HEK293T (cell line): Measurements from ENCODE around the gene CFD.

Experiments used
- BHLHE40 ChIP-seq: fragments of 450-650 bp; IDR thresholded peaks from 2 replicates; pipeline ENCODE4 v1.6.1; 2016; ENCODE audit warnings: mild to moderate bottlenecking, moderate library complexity, borderline replicate concordance
- CTBP1 ChIP-seq: fragments of 450-650 bp; IDR thresholded peaks from 2 replicates; pipeline ENCODE4 v1.6.1; 2016; ENCODE audit warnings: borderline replicate concordance
- ELF4 ChIP-seq: fragments of 450-650 bp; IDR thresholded peaks from 2 replicates; pipeline ENCODE4 v1.6.1; 2017; ENCODE audit warnings: antibody characterized with exemption
- FOXA1 ChIP-seq: fragments of 450-650 bp; IDR thresholded peaks from 2 replicates; pipeline ENCODE4 v1.6.1; 2016; ENCODE audit warnings: mild to moderate bottlenecking
- FOXK2 ChIP-seq: fragments of 450-650 bp; IDR thresholded peaks from 2 replicates; pipeline ENCODE4 v1.6.1; 2016; ENCODE audit warnings: mild to moderate bottlenecking
- L3MBTL2 ChIP-seq: fragments of 450-650 bp; conservative IDR thresholded peaks from 2 replicates; pipeline ENCODE4 v1.6.1; 2016; ENCODE audit warnings: mild to moderate bottlenecking
- LEF1 ChIP-seq: fragments of 450-650 bp; IDR thresholded peaks from 2 replicates; pipeline ENCODE4 v1.6.1; 2017; ENCODE audit warnings: mild to moderate bottlenecking, borderline replicate concordance
- NFRKB ChIP-seq: fragments of 450-650 bp; IDR thresholded peaks from 2 replicates; pipeline ENCODE4 v1.6.1; 2016; ENCODE audit warnings: mild to moderate bottlenecking, moderate library complexity
- SP1 ChIP-seq: fragments of 450-650 bp; IDR thresholded peaks from 2 replicates; pipeline ENCODE4 v1.6.1; 2017
- SUZ12 ChIP-seq: fragments of 450-650 bp; IDR thresholded peaks from 2 replicates; pipeline ENCODE4 v1.6.1; 2016; ENCODE audit warnings: mild to moderate bottlenecking
- TARDBP ChIP-seq: fragments of 450-650 bp; IDR thresholded peaks from 2 replicates; pipeline ENCODE4 v1.6.1; 2016

DNA sequence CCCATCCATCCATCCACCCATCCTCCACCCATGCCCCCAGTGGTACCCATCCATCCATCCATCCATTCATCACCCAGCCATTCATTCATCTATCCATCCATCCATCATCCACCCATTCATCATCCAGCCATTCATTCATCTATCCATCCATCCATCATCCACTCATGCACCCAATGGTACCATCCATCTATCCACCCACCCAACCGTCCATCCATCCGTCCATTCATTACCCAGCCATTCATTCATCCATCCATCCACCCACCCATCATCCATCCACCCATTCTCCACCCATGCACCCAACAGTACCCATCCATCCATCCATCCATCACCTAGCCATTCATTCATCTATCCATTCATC, 43.0 kb upstream of the CFD start:
- TF ChIP-seq FOXA1 (no peak), FOXK2 (no peak), ELF4 (no peak), SP1 (no peak), NFRKB (no peak), BHLHE40 (no peak), CTBP1 (no peak), SUZ12 (no peak), LEF1 (no peak), L3MBTL2 (no peak), TARDBP (no peak)
